Fibroblast of skin of right quadriceps (primary cell): ENCODE results near the gene FPR1.

ENCODE experiments used
- DNase-seq: peaks from one replicate; pipeline ENCODE4 v3.0.0-alpha.2; 2013

Gene FPR1

DNA sequence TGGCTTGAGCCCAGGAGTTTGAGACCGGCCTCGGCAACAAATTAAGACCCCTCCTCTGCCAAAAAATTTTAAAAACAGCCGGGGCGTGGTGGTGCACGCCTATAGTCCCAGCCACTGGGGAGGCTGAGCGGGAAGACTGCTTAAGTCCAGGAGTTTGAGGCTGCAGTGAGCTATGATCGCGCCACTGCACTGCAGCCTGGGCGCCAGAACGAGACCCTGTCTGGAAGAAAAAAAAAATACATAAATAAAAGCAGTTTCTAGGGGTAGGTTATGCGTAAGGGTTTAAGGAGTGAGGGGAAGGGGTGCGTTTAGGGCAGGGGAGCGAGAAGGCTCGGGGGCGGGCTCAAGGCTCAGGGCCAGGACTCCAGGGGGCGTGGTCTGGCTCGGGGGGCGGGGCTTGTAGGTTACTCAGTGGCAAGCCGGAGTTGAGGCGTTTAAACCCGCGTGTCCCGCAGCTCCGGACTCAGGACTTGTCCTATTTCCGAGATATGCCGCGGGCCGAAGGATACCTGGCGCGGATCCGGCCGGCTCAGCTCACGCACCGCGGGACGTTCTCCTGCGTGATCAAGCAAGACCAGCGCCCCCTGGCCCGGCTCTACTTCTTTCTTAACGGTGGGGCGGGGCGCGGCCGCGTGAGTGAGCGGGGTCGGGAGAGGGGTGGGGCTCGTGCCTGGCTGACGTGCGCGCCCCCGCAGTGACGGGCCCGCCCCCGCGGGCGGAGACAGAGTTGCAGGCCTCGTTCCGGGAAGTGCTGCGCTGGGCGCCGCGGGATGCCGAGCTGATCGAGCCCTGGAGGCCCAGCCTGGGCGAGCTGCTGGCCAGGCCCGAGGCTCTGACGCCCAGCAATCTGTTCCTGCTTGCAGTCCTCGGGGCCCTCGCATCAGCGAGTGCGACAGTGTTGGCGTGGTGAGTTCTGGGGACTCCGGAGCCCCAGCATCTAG is 47.8 kb downstream of the FPR1 start:
- DNase-seq, result peak; percentile 93

GRCh38 chr19:51702825-51703574 is 48.7 kb downstream of the FPR1 start:
- no peak for DNase-seq

DNA sequence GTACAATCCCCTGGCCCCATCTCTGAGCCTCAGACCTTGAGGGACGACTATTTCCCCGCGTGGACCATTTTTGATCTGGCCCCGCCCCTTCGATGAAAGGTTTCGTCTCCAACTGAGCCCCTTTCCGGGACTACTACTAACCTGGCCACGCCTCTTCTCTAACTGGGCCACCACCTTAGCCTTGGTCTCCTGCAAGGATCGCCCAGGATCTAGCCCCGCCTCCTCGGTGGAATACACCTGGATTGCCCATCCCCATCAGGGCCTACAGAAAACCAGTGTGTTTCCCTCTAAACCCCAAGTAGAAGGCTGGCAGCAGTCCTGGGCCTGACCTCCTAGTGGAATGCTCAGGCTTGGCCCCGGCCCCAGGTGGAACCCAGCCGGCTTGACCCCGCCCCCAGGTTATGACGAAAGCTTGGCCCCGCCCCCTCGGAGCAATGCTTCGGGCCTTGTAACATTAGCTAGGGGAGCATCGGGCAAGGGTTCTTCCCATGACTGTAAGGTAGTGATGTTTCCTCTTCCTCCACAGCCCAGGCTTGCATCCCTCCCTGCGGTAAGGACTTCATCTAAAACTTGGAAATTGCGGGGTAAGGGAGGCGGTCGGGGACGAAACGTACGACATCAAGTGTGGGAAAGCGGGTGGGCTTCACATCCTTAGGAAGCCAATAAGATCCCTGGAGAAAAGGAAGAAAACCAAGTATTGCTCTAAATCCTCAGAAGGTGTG is 49.4 kb downstream of the FPR1 start:
- DNase-seq, result peak; percentile 62

DNA sequence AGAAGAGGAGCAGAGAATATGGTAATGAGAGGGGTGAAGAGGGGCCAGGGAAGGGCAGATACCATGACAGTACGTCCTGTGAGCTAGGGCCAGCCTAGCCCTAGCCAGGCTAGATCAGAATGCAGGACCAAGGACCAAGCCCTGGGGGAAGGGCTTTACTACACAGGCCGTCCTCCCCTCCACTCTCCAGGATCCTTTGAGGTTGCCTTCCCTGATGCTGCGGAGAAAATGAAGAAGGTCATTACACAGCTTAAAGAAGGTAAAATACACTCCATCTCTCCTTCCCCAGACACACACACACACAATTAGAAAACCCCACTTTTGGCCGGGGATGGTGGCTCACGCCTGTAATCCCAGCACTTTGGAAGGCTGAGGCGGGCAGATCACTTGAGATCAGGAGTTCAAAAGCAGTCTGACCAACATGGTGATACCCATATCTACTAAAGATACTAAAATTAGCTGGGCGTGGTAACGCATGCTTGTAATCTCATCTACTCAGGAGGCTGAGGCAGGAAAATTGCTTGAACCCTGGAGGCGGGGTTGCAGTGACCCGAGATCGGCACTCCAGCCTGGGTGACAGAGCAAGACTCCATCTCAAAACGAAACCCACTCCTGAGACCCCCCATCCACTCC is 50.1 kb downstream of the FPR1 start:
- DNase-seq, result no peak

GRCh38 chr19:51699170-51699569 is 52.5 kb downstream of the FPR1 start:
- DNase-seq, result no peak

DNA sequence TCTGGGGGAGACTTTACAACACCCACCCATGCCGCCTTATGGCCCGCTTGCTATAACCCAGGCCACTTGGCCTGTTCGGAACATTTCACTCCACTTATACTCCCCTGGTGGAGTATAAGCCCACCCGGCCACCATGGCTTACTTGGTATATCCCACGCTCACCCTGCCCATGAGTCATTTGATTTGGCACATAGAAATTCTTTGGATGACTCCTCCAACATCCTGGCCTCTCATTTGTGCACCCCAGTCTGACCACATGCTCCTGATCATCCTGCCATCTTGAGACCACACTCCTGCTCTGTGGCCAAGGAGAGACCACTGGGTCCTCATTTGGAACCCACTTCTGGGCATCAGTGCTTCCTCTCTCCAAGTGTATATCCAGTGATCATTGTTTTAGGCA is 53.4 kb downstream of the FPR1 start:
- DNase-seq, result peak; percentile 36

- no peak for DNase-seq
Measured at GRCh38 chr19:51697169-51697776, 54.4 kb downstream of the FPR1 start.

DNA sequence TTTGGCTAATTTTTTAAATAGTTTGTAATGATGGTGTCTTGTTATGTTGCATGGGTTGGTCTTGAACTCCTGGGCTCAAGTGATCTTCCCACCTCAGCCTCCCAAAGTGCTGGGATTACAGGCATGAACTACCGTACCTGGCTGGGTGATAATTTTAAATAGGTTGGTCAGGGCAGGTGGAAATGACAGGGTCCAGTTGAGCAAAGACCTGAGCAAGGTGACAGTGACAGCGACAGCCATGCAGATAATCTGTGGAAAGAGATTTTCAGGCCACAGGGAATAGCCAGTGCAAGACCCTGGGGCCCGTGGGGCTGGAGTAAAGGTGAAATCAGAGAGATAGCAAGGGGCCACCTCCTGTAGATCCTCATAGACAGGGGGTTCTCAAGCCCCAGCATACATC is 55.1 kb downstream of the FPR1 start:
- DNase-seq, result no peak
